ENCODE data around the gene APOA4. TPM values are rescaled to one million over a fixed set of nuclear protein-coding genes. Genes with fewer than 3 reads are reported as not detected.

APOA4 gene
- total and polyA plus RNA-seq, 2 of the 13 experiments (the other 11 are each of a cell fraction or from before 2014, with no cell fraction given) = 3.8 to 7.2 TPM

DNA sequence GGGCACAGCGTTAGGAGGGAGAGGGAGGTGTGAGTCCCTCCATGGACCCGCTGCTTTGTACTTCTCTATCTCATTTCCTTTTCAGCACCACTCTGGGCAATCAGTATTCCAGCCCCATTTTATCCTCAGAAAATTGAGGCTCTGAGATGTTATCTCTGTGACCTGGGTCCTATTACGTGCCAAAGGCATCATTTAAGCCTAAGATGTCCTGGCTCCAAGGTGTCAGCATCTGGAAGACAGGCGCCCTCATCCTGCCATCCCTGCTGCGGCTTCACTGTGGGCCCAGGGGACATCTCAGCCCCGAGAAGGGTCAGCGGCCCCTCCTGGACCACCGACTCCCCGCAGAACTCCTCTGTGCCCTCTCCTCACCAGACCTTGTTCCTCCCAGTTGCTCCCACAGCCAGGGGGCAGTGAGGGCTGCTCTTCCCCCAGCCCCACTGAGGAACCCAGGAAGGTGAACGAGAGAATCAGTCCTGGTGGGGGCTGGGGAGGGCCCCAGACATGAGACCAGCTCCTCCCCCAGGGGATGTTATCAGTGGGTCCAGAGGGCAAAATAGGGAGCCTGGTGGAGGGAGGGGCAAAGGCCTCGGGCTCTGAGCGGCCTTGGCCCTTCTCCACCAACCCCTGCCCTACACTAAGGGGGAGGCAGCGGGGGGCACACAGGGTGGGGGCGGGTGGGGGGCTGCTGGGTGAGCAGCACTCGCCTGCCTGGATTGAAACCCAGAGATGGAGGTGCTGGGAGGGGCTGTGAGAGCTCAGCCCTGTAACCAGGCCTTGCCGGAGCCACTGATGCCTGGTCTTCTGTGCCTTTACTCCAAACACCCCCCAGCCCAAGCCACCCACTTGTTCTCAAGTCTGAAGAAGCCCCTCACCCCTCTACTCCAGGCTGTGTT lies 5.8 kb upstream of the APOA4 start (continued):
- TF ChIP-seq ZNF883 (CRISPR knock-in tag; IDR thresholded peaks at IDR 0.05; ENCODE audit: not compliant biosample characterization) = no peak
- TF ChIP-seq MYC (CRISPR knock-in tag; IDR thresholded peaks at IDR 0.05; ENCODE audit: borderline replicate concordance) = peak; percentile 80
- TF ChIP-seq, protein P1, sequence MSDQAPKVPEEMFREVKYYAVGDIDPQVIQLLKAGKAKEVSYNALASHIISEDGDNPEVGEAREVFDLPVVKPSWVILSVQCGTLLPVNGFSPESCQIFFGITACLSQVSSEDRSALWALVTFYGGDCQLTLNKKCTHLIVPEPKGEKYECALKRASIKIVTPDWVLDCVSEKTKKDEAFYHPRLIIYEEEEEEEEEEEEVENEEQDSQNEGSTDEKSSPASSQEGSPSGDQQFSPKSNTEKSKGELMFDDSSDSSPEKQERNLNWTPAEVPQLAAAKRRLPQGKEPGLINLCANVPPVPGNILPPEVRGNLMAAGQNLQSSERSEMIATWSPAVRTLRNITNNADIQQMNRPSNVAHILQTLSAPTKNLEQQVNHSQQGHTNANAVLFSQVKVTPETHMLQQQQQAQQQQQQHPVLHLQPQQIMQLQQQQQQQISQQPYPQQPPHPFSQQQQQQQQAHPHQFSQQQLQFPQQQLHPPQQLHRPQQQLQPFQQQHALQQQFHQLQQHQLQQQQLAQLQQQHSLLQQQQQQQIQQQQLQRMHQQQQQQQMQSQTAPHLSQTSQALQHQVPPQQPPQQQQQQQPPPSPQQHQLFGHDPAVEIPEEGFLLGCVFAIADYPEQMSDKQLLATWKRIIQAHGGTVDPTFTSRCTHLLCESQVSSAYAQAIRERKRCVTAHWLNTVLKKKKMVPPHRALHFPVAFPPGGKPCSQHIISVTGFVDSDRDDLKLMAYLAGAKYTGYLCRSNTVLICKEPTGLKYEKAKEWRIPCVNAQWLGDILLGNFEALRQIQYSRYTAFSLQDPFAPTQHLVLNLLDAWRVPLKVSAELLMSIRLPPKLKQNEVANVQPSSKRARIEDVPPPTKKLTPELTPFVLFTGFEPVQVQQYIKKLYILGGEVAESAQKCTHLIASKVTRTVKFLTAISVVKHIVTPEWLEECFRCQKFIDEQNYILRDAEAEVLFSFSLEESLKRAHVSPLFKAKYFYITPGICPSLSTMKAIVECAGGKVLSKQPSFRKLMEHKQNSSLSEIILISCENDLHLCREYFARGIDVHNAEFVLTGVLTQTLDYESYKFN (CRISPR knock-in tag; conservative IDR thresholded peaks at IDR 0.05) = peak; percentile 97
- TF ChIP-seq BCL6 (CRISPR knock-in tag; IDR thresholded peaks at IDR 0.05) = peak; percentile 84
- no peak for TF ChIP-seq ZNF496 (CRISPR knock-in tag; IDR thresholded peaks at IDR 0.05; ENCODE audit: insufficient replicate concordance)
- no peak for TF ChIP-seq NFAT5 (CRISPR knock-in tag; IDR thresholded peaks at IDR 0.05)
- no peak for TF ChIP-seq ATF7 (IDR thresholded peaks at IDR 0.05)
- peak; percentile 49; the same call in 1 of the 2 replicates for TF ChIP-seq ATF7 (CRISPR knock-in tag; IDR thresholded peaks at IDR 0.05)
- TF ChIP-seq ZSCAN20 (CRISPR knock-in tag; IDR thresholded peaks at IDR 0.05; ENCODE audit: borderline replicate concordance) = no peak
- TF ChIP-seq ZNF276 (CRISPR knock-in tag; IDR thresholded peaks at IDR 0.05; ENCODE audit: low read depth) = 0 out of 2 replicates have a peak, but pooled peaks have one; percentile 47
- TF ChIP-seq STAT6 (CRISPR knock-in tag; IDR thresholded peaks at IDR 0.05; ENCODE audit: borderline replicate concordance) = no peak
- peak; percentile 37 for TF ChIP-seq NR2C2 (CRISPR knock-in tag; IDR thresholded peaks at IDR 0.05; ENCODE audit: borderline replicate concordance)
- TF ChIP-seq JUND (CRISPR knock-in tag; IDR thresholded peaks at IDR 0.05) = peak; percentile 80
- TF ChIP-seq RFX1 (IDR thresholded peaks at IDR 0.05) = no peak
- TF ChIP-seq POLR2AphosphoS2 (IDR thresholded peaks at IDR 0.05; ENCODE audit: low read depth, low read length) = no peak

Data from HepG2 (cell line).